T-cell (primary cell): Measurements from ENCODE around the gene HP1BP3. TPM values are rescaled to one million over a fixed set of nuclear protein-coding genes. Genes with fewer than 3 reads are reported as not detected.

ENCODE experiments used
- ATAC-seq, 4 experiments: fragments of 200-7000 bp in 3 of 4; fragments of 150-1000 bp in 1 of 4; cut with Tn5 transposase; replicated peaks in 1 of 4; 1 replicate in 3 of 4; 2 replicates in 1 of 4; pipeline ENCODE4 v1.10.0; 2021; ENCODE audit warnings: moderate library complexity in 3 of 4, mild to moderate bottlenecking in 2 of 4, moderate number of reproducible peaks in 1 of 4
- CTCF ChIA-PET, 2 donors: fragments of 300-600 bp; sonication (Branson Sonifier 250); formaldehyde crosslinking; loops; one replicate each; lab custom pipeline; 2022; ENCODE audit warnings: antibody characterized with exemption in 2 of 2; lab: Charles Lee
- POLR2A ChIA-PET, 2 donors: fragments of 300-600 bp; sonication (Branson Sonifier 250); formaldehyde crosslinking; loops; one replicate each; lab custom pipeline; 2022; ENCODE audit warnings: antibody characterized with exemption in 2 of 2; lab: Charles Lee
- DNase-seq, 35 experiments: peaks; one replicate each; pipeline versions ENCODE4 v3.0.0 to v3.0.0-alpha.2; 2013 to 2023
- H3K27ac ChIP-seq: one replicate; pipeline ENCODE4 v1.5.1; 2013; ENCODE audit warnings: low read length
- H3K27me3 ChIP-seq, 2 experiments: replicated peaks in 1 of 2; 1 replicate in 1 of 2; 2 replicates in 1 of 2; pipeline versions ENCODE4 v1.6.1 to v1.7.0; 2013; ENCODE audit warnings: low read length in 1 of 2, mixed read lengths in 1 of 2; ENCODE audit not compliant: control insufficient read depth in 2 of 2, insufficient read depth in 2 of 2; ENCODE audit errors: extremely low read depth in 1 of 2
- H3K36me3 ChIP-seq, 2 donors: 1 replicate in 1 of 2; 2 replicates in 1 of 2; pipeline versions ENCODE4 v1.6.1 to v1.7.0; 2013; ENCODE audit warnings: low read length in 1 of 2; ENCODE audit not compliant: control insufficient read depth in 2 of 2, insufficient read depth in 1 of 2; ENCODE audit errors: extremely low read depth in 1 of 2
- H3K4me1 ChIP-seq, 2 experiments: 1 replicate in 1 of 2; 2 replicates in 1 of 2; pipeline versions ENCODE4 v1.6.1 to v1.7.0; 2013; ENCODE audit warnings: low read length in 2 of 2, mixed read lengths in 1 of 2; ENCODE audit not compliant: insufficient read depth in 2 of 2, control insufficient read depth in 1 of 2; ENCODE audit errors: extremely low read depth in 1 of 2
- H3K4me3 ChIP-seq, 2 donors: 1 replicate in 1 of 2; 2 replicates in 1 of 2; pipeline versions ENCODE4 v1.5.1 to v1.7.0; 2013; ENCODE audit warnings: mild to moderate bottlenecking in 2 of 2, low read length in 1 of 2, moderate library complexity in 1 of 2; ENCODE audit not compliant: control insufficient read depth in 1 of 2; ENCODE audit errors: extremely low read depth in 1 of 2
- H3K9me3 ChIP-seq: 2 replicates; pipeline ENCODE4 v1.7.0; 2013
- H3K27ac Mint-ChIP-seq, 2 donors: one replicate each; pipeline ENCODE4 v1.8.0; 2020 to 2021; ENCODE audit warnings: mild to moderate bottlenecking in 2 of 2, mixed read lengths in 2 of 2
- H3K27me3 Mint-ChIP-seq, 2 donors: one replicate each; pipeline ENCODE4 v1.8.0; 2021 to 2022; ENCODE audit warnings: mixed read lengths in 2 of 2
- H3K36me3 Mint-ChIP-seq: one replicate; pipeline ENCODE4 v1.8.0; 2021; ENCODE audit warnings: mixed read lengths
- H3K4me1 Mint-ChIP-seq, 3 donors: one replicate each; pipeline ENCODE4 v1.8.0; 2020 to 2022; ENCODE audit warnings: mixed read lengths in 3 of 3, mild to moderate bottlenecking in 1 of 3
- H3K4me3 Mint-ChIP-seq, 3 donors: one replicate each; pipeline ENCODE4 v1.8.0; 2020 to 2022; ENCODE audit warnings: mild to moderate bottlenecking in 3 of 3, mixed read lengths in 3 of 3, moderate library complexity in 3 of 3
- H3K9me3 Mint-ChIP-seq, 3 donors: one replicate each; pipeline ENCODE4 v1.8.0; 2020 to 2022; ENCODE audit warnings: mixed read lengths in 3 of 3
- WGBS: methylation state at CpG from one replicate; pipeline ENCODE4 v1.1.5; 2013; ENCODE audit warnings: missing lambda C conversion rate; ENCODE audit not compliant: insufficient coverage; 5-methylcytosine and 5-hydroxymethylcytosine counted together
- total RNA-seq, 35 experiments: library from RNA in 6 of 35; stranded (reverse) in 6 of 35; fragments of 120-200 nt in 1 of 35; gene quantifications; one replicate each; pipeline versions ENCODE4 v1.2.1 to v1.2.4 and lab custom pipeline; 2013 to 2026

HP1BP3 gene
- total RNA-seq, 5 donors from 2014 or later (not counting 1 experiment from before 2014, with no cell fraction given), result 248 to 279 (median 270) TPM

DNA sequence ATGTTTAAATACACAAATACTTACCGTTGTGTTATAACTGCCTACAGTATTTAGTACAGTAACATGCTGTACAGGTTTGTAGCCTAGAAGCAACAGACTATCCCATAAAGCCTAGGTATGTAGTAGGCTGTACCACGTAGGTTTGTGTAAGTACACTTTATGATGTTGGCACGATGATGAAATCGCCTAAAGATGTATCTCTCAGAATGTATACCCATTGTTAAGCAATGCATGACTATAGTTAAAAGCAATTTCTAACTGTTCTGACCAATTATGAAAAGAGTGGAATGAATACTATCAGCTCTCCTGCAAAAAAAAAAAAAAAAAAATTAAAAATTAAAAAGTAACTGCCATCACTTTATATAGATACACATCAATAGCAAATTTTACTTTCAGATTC lies 11.4 kb downstream of the HP1BP3 start:
- ChIA-PET CTCF (no interaction called here), POLR2A (interaction anchor here (0.6 kb wide), 3 partner anchors 27 to 1564 kb away, joined by 3 to 7 read pairs (median 3); no protein-coding TSS in a partner anchor)
- Mint-ChIP-seq H3K4me3 (no peak overlapping the region), H3K4me1 (peaks cover 29 to 35% (median 32%) of the 10 kb centered on the region in 3 donors), H3K36me3 (peaks cover 37% of the 10 kb centered on the region), H3K27me3 (no peaks in the 10 kb centered on the region), H3K9me3 (no peaks in the 10 kb centered on the region), H3K27ac (no peak overlapping the region)
- Histone ChIP-seq H3K4me3 (no peak overlapping the region), H3K9me3 (no peaks in the 10 kb centered on the region), H3K4me1 (peaks cover under 1 to 3% of the 10 kb centered on the region in 2 experiments), H3K27ac (no peak overlapping the region), H3K36me3 (peaks cover 0 to 77% of the 10 kb centered on the region in 2 donors), H3K27me3 (no peaks in the 10 kb centered on the region)
- DNase-seq (no peak), ATAC-seq (no peak)
- no CpG with 5 or more reads among the region's 4 CpGs for WGBS

DNA sequence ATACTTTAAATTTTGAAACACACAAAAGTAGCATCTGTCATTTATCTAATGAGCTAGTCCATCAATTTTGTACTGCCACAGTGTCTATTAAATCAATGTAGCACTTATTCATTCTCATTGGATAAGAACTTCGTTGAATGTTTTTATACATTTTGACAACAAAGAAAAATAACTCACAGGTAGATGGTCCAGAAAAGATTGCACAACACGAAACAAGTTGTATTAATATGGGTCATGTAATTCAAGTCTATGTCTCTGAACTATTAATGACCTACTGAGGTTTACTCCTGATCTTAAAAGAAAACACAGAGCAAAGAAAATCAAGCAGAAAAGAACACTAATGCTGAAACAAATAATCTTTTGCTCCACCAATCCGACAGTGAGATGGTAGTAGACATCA lies 15.3 kb downstream of the HP1BP3 start:
- H3K36me3 Mint-ChIP-seq, result peaks cover 41% of the 10 kb centered on the region
- Histone ChIP-seq H3K27ac (no peak overlapping the region), H3K27me3 (no peaks in the 10 kb centered on the region), H3K4me1 (no peaks in the 10 kb centered on the region), H3K36me3 (peaks cover 9 to 90% of the 10 kb centered on the region in 2 donors), H3K9me3 (no peaks in the 10 kb centered on the region), H3K4me3 (no peak overlapping the region)
- ChIA-PET CTCF (interaction anchor here in 1 of 2 donors (1.7 kb wide), 1 partner anchor 10 kb away, joined by 5 read pairs; no protein-coding TSS in a partner anchor), POLR2A (no interaction called here)
- ATAC-seq, result no peak
- peak overlapping the region in 1 of 2 donors; percentile 39 for H3K27ac Mint-ChIP-seq
- no peak overlapping the region for H3K4me3 Mint-ChIP-seq
- no peaks in the 10 kb centered on the region for H3K27me3 Mint-ChIP-seq
- WGBS, result no CpG with 5 or more reads among the region's 3 CpGs
- peaks cover 4 to 13% (median 7%) of the 10 kb centered on the region in 3 donors for H3K4me1 Mint-ChIP-seq
- no peaks in the 10 kb centered on the region for H3K9me3 Mint-ChIP-seq
- DNase-seq, result no peak

DNA sequence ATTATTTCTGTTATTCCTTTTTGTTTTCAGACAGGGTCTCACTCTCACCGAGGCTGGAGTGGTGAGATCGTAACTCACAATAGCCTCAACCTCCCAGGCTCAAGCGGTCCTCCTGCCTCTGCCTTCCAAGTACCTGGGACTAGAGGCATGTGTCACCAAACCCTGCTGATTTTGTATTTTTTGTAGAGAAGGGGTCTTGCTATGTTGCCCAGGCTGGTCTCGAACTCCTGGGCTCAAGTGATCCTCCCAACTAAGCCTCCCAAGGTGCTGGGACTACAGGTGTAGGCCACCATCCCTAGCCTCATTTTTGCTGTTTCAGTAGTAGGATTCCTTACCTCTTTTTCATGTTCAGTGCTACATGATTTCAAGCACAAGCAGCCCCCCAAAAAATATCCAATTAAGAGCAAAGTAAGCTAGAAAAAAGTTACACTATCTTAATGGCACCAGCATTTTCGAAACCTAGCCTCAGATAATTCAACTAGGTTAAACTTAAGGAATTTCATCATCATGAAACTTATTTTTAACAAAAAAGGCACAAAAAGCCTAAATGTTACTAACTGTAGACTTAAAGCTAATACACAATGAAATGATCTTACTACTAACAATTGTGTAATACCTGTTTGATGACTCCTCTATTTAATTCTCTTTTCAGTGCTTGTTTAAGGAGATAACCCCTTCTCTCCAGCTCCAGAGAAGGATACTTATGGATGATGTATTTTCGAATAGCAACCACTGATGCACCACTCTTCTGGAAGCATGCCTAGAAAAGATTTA lies 16.6 kb downstream of the HP1BP3 start:
- DNase-seq (no peak), ATAC-seq (no peak)
- no peak overlapping the region for H3K27ac Mint-ChIP-seq
- no CpG with 5 or more reads among the region's 6 CpGs for WGBS
- ChIA-PET POLR2A (no interaction called here), CTCF (interaction anchor here in 1 of 2 donors (0.6 to 1.7 kb wide), 2 partner anchors 12 kb away, joined by 3 to 5 read pairs; no protein-coding TSS in a partner anchor)
- Histone ChIP-seq H3K27me3 (no peaks in the 10 kb centered on the region), H3K36me3 (peaks cover 10 to 92% of the 10 kb centered on the region in 2 donors), H3K27ac (no peak overlapping the region), H3K9me3 (no peaks in the 10 kb centered on the region), H3K4me1 (no peaks in the 10 kb centered on the region), H3K4me3 (no peak overlapping the region)
- H3K4me3 Mint-ChIP-seq, result no peak overlapping the region
- H3K9me3 Mint-ChIP-seq, result no peaks in the 10 kb centered on the region
- H3K36me3 Mint-ChIP-seq, result peaks cover 42% of the 10 kb centered on the region
- no peaks in the 10 kb centered on the region for H3K27me3 Mint-ChIP-seq
- peaks cover 0 to 4% (median 1%) of the 10 kb centered on the region in 3 donors for H3K4me1 Mint-ChIP-seq

DNA sequence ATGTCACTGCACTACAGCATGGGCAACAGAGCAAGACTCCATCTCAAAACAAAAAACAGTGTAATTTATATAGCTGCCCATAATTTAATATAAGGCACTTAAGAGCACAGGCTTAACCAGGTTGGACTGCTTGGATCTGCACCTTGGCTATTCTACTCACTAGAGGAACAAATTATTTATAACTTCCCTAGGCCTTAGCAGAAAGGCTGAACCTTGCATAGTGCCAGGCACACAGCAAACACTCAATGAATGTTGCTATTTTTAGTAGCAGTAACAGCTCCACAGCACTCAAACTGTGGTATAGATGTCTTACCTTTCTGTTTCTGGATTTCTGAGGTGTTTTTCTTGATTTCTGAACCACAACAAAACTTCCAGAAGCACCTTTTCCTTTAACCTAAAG lies 19.8 kb downstream of the HP1BP3 start:
- H3K27ac ChIP-seq, result no peak overlapping the region
- Mint-ChIP-seq H3K4me1 (peaks cover under 1 to 5% (median 1%) of the 10 kb centered on the region in 3 donors), H3K9me3 (no peaks in the 10 kb centered on the region), H3K4me3 (no peak overlapping the region), H3K27ac (no peak overlapping the region), H3K36me3 (peaks cover 46% of the 10 kb centered on the region), H3K27me3 (no peaks in the 10 kb centered on the region)
- no peak overlapping the region for H3K4me3 ChIP-seq
- ChIA-PET POLR2A (no interaction called here), CTCF (no interaction called here)
- H3K27me3 ChIP-seq, result no peaks in the 10 kb centered on the region
- H3K36me3 ChIP-seq, result peaks cover 20 to 95% of the 10 kb centered on the region in 2 donors
- DNase-seq (no peak), ATAC-seq (no peak)
- H3K9me3 ChIP-seq, result no peaks in the 10 kb centered on the region
- H3K4me1 ChIP-seq, result no peaks in the 10 kb centered on the region

DNA sequence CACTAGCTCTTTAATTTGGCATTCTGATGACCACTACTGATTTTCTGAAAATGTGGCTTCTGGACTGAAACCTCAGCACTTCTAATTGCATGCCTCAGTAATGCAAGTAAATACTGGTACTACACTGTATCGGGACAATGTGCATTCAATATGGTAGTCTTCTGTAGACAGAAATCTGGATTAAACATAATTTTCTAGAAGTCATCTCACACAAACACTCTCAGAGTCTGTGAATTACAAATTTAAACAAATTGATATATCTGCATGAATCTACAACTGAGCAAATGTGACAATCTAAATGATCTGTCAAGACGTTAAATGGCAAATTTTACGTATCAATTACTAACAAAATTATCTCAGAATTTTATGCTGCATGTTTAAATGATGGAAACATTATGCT lies 23.7 kb downstream of the HP1BP3 start:
- Histone ChIP-seq H3K27ac (no peak overlapping the region), H3K4me1 (no peaks in the 10 kb centered on the region), H3K4me3 (no peak overlapping the region), H3K36me3 (peaks cover 26 to 94% of the 10 kb centered on the region in 2 donors), H3K27me3 (no peaks in the 10 kb centered on the region), H3K9me3 (no peaks in the 10 kb centered on the region)
- Mint-ChIP-seq H3K9me3 (no peaks in the 10 kb centered on the region), H3K27me3 (no peaks in the 10 kb centered on the region), H3K36me3 (peaks cover 42% of the 10 kb centered on the region), H3K4me1 (peaks cover 0 to 5% (median 0%) of the 10 kb centered on the region in 3 donors), H3K27ac (no peak overlapping the region), H3K4me3 (no peak overlapping the region)
- ATAC-seq (no peak), DNase-seq (no peak)
- no CpG with 5 or more reads among the region's 3 CpGs for WGBS
- CTCF ChIA-PET, result no interaction called here
- POLR2A ChIA-PET, result no interaction called here

DNA sequence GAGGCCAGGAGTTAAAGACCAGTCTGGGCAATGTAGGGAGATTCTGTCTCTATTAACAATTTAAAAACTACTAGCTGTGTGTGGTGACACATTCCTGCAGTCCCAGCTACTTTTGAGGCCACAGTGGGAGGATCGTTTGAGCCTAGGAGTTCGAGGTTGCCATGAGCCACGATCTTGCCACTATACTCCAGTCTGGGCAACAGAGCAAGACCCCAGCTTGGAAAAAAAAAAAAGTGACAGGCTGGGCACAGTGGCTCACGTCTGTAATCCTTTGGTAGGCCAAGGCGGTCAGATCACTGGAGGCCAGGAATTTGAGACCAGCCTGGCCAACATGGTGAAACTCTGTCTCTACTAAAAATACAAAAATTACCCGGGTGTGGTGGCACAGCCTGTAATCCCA lies 26.8 kb downstream of the HP1BP3 start:
- H3K4me3 ChIP-seq, result no peak overlapping the region
- peaks cover 22 to 88% of the 10 kb centered on the region in 2 donors for H3K36me3 ChIP-seq
- peaks cover 42% of the 10 kb centered on the region for H3K36me3 Mint-ChIP-seq
- no peaks in the 10 kb centered on the region for H3K27me3 Mint-ChIP-seq
- no peak for ATAC-seq
- no peak for DNase-seq
- H3K27ac ChIP-seq, result no peak overlapping the region
- no peaks in the 10 kb centered on the region for H3K27me3 ChIP-seq
- H3K9me3 Mint-ChIP-seq, result no peaks in the 10 kb centered on the region
- H3K4me3 Mint-ChIP-seq, result no peak overlapping the region
- WGBS, result 90% methylated on average over 4 of the region's 6 CpGs
- H3K4me1 Mint-ChIP-seq, result peaks cover 0 to 5% (median 0%) of the 10 kb centered on the region in 3 donors
- H3K4me1 ChIP-seq, result no peaks in the 10 kb centered on the region
- POLR2A ChIA-PET, result no interaction called here
- H3K9me3 ChIP-seq, result no peaks in the 10 kb centered on the region
- no peak overlapping the region for H3K27ac Mint-ChIP-seq
- CTCF ChIA-PET, result no interaction called here
